ENCODE data around the gene MICAL2. TPM values are rescaled to one million over a fixed set of nuclear protein-coding genes. Genes with fewer than 3 reads are reported as not detected.

The MICAL2 gene
- total and polyA plus RNA-seq, 2 of the 13 experiments (the other 11 are each of a cell fraction or from before 2014, with no cell fraction given): 0.78 to 1.1 TPM

DNA sequence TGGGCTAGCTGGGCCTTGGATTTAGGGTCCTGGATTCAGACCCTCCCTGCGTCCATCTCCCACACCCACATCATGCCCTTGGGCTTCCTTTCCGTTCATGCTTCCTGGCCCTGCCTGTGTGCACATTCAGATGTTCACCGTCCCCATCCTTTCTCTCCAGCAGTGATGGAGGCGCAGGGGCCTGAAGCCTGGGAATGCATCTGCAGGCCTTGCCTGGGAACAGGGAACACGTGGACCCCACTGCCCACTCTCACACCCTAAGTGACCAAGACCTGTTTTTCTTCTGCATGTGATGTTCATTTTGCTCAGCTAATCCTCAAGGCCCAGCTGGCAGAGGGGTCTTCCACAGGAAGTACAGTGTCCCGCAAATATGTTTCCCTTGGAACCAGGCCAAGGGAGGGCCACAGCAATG, 175.4 kb downstream of the MICAL2 start:
- Histone ChIP-seq H4K20me1 (ENCODE audit: insufficient read depth, low read length) (no peaks in the 10 kb centered on the region), H3K9ac (ENCODE audit: insufficient read depth, low read depth, low read length) (no peak overlapping the region), H2AFZ (ENCODE audit: low read length) (no peak overlapping the region), H3K4me3 (replicated peaks in 1 of 3; ENCODE audit: insufficient read depth in 1 of 3, low read depth in 2 of 3, low read length in 3 of 3) (no peak overlapping the region), H3K36me3 (replicated peaks in 1 of 2; ENCODE audit: control insufficient read depth in 1 of 2, insufficient read depth in 2 of 2, low read length in 2 of 2) (no peaks in the 10 kb centered on the region), H3K9me3 (ENCODE audit: low read length) (no peaks in the 10 kb centered on the region), H3K79me2 (ENCODE audit: insufficient read depth, low read length) (no peaks in the 10 kb centered on the region), H3K27me3 (ENCODE audit: control insufficient read depth in 1 of 2, insufficient read depth in 2 of 2, low read length in 2 of 2) (peaks cover 0 to 9% of the 10 kb centered on the region in 2 experiments; a peak in 2 of 5 replicates), H3K27ac (ENCODE audit: extremely low read length, insufficient read depth, low read length) (no peak overlapping the region), H3K4me2 (ENCODE audit: low read depth, low read length) (no peak overlapping the region), H3K4me1 (ENCODE audit: insufficient read depth, low read length) (peaks cover 10% of the 10 kb centered on the region)
- POLR2A ChIA-PET: interaction anchor here (0.6 kb wide), 1 partner anchor 415 kb away, joined by 3 read pairs; no protein-coding TSS in a partner anchor
- CTCF ChIA-PET (ENCODE audit: low intra/inter-chr PET ratio, low total read pairs): no interaction called here
- in situ Hi-C loops (cut with HindIII; ENCODE audit: extremely low pct_ligation_motif_present, low pct_unique_long_range_greater_than_20kb): loop anchor here (10.0 to 25.0 kb wide), 2 partner anchors 351 to 474 kb away; no protein-coding TSS in a partner anchor
- no peak for ATAC-seq
- no peak for FAIRE-seq
- WGBS (ENCODE audit: low lambda C conversion rate): 30% methylated on average over 6 of the region's 6 CpGs
- intact Hi-C loops (cut with micrococcal nuclease; ENCODE audit: unreplicated experiment): no loop called here
- no peak for DNase-seq (ENCODE audit: low spot score)
- no TSS peak for BruUV-seq (replicated peaks)
- TF ChIP-seq FOXJ3 (CRISPR knock-in tag; IDR thresholded peaks at IDR 0.05; ENCODE audit: borderline replicate concordance): no peak
- TF ChIP-seq, protein P1, sequence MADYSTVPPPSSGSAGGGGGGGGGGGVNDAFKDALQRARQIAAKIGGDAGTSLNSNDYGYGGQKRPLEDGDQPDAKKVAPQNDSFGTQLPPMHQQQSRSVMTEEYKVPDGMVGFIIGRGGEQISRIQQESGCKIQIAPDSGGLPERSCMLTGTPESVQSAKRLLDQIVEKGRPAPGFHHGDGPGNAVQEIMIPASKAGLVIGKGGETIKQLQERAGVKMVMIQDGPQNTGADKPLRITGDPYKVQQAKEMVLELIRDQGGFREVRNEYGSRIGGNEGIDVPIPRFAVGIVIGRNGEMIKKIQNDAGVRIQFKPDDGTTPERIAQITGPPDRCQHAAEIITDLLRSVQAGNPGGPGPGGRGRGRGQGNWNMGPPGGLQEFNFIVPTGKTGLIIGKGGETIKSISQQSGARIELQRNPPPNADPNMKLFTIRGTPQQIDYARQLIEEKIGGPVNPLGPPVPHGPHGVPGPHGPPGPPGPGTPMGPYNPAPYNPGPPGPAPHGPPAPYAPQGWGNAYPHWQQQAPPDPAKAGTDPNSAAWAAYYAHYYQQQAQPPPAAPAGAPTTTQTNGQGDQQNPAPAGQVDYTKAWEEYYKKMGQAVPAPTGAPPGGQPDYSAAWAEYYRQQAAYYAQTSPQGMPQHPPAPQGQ (CRISPR knock-in tag; IDR thresholded peaks at IDR 0.05; ENCODE audit: borderline replicate concordance): no peak
- TF ChIP-seq, protein P2, sequence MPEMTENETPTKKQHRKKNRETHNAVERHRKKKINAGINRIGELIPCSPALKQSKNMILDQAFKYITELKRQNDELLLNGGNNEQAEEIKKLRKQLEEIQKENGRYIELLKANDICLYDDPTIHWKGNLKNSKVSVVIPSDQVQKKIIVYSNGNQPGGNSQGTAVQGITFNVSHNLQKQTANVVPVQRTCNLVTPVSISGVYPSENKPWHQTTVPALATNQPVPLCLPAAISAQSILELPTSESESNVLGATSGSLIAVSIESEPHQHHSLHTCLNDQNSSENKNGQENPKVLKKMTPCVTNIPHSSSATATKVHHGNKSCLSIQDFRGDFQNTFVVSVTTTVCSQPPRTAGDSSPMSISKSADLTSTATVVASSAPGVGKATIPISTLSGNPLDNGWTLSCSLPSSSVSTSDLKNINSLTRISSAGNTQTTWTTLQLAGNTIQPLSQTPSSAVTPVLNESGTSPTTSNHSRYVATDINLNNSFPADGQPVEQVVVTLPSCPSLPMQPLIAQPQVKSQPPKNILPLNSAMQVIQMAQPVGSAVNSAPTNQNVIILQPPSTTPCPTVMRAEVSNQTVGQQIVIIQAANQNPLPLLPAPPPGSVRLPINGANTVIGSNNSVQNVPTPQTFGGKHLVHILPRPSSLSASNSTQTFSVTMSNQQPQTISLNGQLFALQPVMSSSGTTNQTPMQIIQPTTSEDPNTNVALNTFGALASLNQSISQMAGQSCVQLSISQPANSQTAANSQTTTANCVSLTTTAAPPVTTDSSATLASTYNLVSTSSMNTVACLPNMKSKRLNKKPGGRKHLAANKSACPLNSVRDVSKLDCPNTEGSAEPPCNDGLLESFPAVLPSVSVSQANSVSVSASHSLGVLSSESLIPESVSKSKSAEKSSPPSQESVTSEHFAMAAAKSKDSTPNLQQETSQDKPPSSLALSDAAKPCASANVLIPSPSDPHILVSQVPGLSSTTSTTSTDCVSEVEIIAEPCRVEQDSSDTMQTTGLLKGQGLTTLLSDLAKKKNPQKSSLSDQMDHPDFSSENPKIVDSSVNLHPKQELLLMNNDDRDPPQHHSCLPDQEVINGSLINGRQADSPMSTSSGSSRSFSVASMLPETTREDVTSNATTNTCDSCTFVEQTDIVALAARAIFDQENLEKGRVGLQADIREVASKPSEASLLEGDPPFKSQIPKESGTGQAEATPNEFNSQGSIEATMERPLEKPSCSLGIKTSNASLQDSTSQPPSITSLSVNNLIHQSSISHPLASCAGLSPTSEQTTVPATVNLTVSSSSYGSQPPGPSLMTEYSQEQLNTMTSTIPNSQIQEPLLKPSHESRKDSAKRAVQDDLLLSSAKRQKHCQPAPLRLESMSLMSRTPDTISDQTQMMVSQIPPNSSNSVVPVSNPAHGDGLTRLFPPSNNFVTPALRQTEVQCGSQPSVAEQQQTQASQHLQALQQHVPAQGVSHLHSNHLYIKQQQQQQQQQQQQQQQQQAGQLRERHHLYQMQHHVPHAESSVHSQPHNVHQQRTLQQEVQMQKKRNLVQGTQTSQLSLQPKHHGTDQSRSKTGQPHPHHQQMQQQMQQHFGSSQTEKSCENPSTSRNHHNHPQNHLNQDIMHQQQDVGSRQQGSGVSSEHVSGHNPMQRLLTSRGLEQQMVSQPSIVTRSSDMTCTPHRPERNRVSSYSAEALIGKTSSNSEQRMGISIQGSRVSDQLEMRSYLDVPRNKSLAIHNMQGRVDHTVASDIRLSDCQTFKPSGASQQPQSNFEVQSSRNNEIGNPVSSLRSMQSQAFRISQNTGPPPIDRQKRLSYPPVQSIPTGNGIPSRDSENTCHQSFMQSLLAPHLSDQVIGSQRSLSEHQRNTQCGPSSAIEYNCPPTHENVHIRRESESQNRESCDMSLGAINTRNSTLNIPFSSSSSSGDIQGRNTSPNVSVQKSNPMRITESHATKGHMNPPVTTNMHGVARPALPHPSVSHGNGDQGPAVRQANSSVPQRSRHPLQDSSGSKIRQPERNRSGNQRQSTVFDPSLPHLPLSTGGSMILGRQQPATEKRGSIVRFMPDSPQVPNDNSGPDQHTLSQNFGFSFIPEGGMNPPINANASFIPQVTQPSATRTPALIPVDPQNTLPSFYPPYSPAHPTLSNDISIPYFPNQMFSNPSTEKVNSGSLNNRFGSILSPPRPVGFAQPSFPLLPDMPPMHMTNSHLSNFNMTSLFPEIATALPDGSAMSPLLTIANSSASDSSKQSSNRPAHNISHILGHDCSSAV (CRISPR knock-in tag; IDR thresholded peaks at IDR 0.05; ENCODE audit: borderline replicate concordance): no peak
- TF ChIP-seq, protein P3, sequence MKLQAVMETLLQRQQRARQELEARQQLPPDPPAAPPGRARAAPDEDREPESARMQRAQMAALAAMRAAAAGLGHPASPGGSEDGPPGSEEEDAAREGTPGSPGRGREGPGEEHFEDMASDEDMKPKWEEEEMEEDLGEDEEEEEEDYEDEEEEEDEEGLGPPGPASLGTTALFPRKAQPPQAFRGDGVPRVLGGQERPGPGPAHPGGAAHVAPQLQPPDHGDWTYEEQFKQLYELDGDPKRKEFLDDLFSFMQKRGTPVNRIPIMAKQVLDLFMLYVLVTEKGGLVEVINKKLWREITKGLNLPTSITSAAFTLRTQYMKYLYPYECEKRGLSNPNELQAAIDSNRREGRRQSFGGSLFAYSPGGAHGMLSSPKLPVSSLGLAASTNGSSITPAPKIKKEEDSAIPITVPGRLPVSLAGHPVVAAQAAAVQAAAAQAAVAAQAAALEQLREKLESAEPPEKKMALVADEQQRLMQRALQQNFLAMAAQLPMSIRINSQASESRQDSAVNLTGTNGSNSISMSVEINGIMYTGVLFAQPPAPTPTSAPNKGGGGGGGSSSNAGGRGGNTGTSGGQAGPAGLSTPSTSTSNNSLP (IDR thresholded peaks at IDR 0.05; ENCODE audit: low read depth, low read length): no peak
- no peak for TF ChIP-seq SIX4 (CRISPR knock-in tag; IDR thresholded peaks at IDR 0.05)
- TF ChIP-seq TAF1 (CRISPR knock-in tag; IDR thresholded peaks at IDR 0.05): no peak
- no peak for TF ChIP-seq ZNF10 (CRISPR knock-in tag; IDR thresholded peaks at IDR 0.05; ENCODE audit: borderline replicate concordance, low read depth)
